GM12865 (cell line): Measurements from ENCODE around the gene CGA.

Experiments
- DNase-seq: peaks from one replicate; pipeline ENCODE4 v3.0.0; 2010; ENCODE audit warnings: low read depth
- H3K4me3 ChIP-seq: 2 replicates; pipeline ENCODE4 v1.5.1; 2011; ENCODE audit warnings: mild to moderate bottlenecking, low read depth, low read length, control low read depth
- TF ChIP-seq, protein P1 (sequence below): IDR thresholded peaks from 2 replicates; pipeline ENCODE4 v1.5.1; 2011; ENCODE audit warnings: low read length, control low read depth, low read depth, inconsistent platforms; ENCODE audit not compliant: insufficient read depth; ENCODE audit errors: missing control alignments

CGA gene

DNA sequence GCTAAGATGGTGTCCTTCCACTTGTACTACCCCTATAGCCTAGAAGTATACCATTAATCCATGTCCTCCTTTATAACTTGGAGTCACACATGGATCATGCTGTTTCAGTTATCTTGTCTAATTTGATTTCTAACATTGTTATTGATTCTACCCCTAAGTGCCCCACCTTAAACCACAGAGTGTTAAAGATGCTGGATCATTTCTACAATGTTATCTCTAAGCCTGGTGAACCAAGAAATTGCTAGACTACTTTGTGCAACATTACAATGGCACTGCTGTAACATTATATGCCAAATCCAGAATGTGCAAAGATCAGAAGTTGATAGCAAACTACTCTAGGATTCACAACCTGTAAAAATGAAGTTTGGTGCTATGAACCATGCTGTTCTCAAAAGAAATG lies 1.7 kb downstream of the CGA start:
- H3K4me3 ChIP-seq: no peak overlapping the region
- no peak for DNase-seq
- TF ChIP-seq, protein P1, sequence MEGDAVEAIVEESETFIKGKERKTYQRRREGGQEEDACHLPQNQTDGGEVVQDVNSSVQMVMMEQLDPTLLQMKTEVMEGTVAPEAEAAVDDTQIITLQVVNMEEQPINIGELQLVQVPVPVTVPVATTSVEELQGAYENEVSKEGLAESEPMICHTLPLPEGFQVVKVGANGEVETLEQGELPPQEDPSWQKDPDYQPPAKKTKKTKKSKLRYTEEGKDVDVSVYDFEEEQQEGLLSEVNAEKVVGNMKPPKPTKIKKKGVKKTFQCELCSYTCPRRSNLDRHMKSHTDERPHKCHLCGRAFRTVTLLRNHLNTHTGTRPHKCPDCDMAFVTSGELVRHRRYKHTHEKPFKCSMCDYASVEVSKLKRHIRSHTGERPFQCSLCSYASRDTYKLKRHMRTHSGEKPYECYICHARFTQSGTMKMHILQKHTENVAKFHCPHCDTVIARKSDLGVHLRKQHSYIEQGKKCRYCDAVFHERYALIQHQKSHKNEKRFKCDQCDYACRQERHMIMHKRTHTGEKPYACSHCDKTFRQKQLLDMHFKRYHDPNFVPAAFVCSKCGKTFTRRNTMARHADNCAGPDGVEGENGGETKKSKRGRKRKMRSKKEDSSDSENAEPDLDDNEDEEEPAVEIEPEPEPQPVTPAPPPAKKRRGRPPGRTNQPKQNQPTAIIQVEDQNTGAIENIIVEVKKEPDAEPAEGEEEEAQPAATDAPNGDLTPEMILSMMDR: no peak

DNA sequence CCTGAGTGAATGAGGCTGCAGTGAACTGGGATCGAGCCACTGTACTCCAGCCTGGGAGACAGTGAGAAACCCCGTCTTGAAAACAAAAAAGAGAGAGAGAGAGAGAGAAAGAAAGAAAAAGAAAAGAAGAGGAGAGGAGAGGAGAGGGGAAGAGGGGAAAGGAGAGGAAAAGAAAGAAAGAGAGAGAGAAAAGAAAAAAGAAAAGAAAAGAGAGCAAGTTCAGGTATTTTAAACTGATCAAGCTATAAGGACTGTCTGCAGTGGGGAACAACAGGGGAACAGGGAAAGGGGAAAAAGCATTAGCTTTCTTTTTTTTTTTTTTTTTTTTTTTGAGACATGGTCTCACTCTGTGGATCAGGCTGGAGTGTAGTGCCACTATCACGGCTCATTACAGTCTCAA lies 2.5 kb downstream of the CGA start:
- TF ChIP-seq, protein P1: no peak
- no peak overlapping the region for H3K4me3 ChIP-seq
- no peak for DNase-seq

DNA sequence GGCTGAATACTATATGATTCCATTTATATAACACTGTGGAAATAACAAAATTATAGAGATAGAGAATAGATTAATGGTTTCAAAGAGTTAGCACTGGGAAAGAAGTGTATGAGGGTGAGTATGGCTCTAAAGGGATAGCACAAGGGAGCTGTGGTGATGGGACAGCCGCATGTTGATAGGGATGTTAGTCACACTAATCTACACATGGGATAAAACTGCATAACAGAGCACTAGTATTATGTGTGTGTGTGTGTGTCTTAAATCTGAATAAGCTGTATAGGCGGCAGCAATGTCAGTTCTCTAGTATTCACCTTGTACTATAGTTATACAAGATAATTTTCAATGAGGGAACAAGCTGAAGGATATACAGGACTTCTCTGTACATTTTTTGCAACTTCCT lies 5.8 kb downstream of the CGA start:
- H3K4me3 ChIP-seq: no peak overlapping the region
- DNase-seq: no peak
- TF ChIP-seq, protein P1: no peak

DNA sequence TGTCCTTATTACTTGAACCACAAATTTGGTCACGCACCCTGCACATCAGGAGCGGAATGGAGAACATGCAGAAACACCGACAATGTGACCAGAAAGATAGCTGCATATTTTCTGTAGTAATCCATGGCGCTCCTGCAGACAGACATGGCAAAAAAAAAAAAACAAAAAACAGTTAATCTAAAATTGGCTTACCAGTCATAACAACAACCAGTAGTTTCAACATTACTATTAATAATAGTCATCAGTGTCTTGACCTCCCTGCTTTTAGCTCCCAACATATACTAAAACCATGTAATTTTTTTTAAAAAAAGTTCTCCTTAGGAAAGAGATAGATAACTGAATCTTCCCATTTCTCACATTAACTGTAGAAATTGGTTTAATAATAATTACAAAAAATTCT lies 6.8 kb downstream of the CGA start:
- H3K4me3 ChIP-seq: no peak overlapping the region
- no peak for DNase-seq
- TF ChIP-seq, protein P1: no peak

DNA sequence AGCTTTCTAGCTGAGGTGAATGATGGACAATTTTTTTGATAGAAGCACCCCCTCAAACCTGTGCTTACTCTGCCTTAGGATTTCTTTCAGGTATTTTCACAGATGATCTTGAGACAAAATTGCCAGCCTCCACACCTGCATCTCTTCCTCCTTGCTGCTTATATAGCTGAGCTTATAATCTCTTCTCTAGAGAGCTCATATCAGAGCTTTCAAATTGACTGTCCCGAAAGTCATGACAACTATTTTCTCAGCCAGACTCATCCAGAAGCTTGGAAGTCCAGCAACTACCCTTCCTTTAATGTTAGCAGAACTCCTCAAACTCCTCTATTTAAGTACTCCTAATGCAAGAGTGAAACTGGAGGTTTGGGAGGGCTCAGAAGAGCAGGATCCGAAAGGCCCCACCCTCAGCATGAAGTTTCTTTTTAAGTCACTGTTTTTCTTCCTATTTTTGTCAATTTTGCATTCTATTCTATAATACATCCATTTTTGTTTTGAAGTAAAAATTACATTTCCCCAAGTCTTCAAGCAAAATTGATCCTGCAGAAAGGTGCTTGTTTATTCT lies 12.7 kb downstream of the CGA start:
- H3K4me3 ChIP-seq: no peak overlapping the region
- TF ChIP-seq, protein P1: no peak
- peak; percentile 46 for DNase-seq

DNA sequence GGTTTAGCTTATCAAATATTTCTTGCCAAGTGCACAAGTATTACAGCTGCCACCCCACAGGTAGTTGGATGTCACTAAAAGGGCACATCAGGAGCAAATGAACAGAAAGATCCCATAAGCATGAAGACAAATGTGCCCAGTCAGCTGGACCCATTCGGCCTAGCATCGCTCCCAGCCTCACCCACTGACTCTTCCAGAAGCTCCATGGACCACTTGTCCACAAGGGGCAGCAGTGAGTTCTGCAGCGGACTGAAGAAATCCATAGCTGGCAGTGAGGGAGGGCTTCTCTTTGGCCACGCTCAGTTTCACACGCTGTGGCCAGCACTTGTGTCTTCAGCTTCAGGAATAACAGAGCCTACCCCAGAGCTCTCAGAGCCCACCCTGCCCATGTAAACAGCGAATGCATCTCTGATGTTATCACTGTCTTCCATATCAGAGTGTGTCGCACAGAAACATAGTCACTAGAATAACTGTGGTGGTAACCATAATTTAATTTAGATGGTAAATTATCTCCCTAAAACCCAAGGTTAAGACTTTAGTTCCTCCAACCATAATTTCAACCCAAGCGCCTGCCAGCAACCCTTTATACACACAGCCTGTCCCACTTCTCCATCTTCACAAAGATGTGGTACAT lies 15.8 kb downstream of the CGA start:
- peak; percentile 79 for DNase-seq
- no peak overlapping the region for H3K4me3 ChIP-seq
- TF ChIP-seq, protein P1: peak; percentile 97

DNA sequence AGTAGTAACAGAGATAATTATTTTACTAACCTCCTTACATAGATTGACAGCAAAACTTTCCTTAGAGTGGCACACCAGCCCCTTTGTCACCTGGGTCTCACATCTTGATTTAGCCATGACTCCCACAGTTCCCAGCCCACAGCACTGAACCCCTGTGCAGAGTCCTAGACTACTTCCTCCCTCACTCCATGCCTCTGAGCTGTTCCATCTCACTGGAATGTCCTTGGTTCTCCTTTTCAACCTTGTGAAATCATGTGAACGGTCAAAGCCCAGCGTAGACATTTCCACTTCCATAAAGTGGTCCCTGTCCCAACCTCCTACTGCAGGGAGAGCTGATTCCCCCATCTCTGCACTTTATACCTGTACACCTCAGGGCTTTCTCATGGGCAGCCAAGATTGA lies 19.7 kb downstream of the CGA start:
- no peak overlapping the region for H3K4me3 ChIP-seq
- TF ChIP-seq, protein P1: no peak
- no peak for DNase-seq
